GM12878 (cell line): ENCODE results near the gene CGAS.

Source experiments
- CREB1 ChIP-seq: IDR thresholded peaks from 2 replicates; pipeline ENCODE4 v1.6.1; 2012; ENCODE audit warnings: low read depth, mild to moderate bottlenecking, inconsistent platforms
- CREM ChIP-seq: IDR thresholded peaks from 2 replicates; pipeline ENCODE4 v1.6.1; 2014; ENCODE audit warnings: antibody characterized with exemption, low read depth
- POU2F2 ChIP-seq: IDR thresholded peaks from 3 replicates; pipeline ENCODE4 v1.6.1; 2011; ENCODE audit warnings: low read depth, mild to moderate bottlenecking, low read length, borderline replicate concordance
- ZZZ3 ChIP-seq: IDR thresholded peaks from 2 replicates; pipeline ENCODE4 v1.6.1; 2011; ENCODE audit warnings: low read depth; ENCODE audit not compliant: control insufficient read depth, insufficient read length
- TF ChIP-seq, protein P1 (sequence below): IDR thresholded peaks from 2 replicates; pipeline ENCODE4 v1.6.1; 2012; ENCODE audit warnings: low read length, inconsistent platforms
- TF ChIP-seq, protein P2 (sequence below), 3 experiments: IDR thresholded peaks in 2 of 3; conservative IDR thresholded peaks in 1 of 3; 2 replicates each; pipeline ENCODE4 v1.5.1; 2011; ENCODE audit warnings: low read depth in 3 of 3, low read length in 3 of 3, mild to moderate bottlenecking in 3 of 3, control low read depth in 2 of 3, moderate library complexity in 2 of 3, inconsistent platforms in 1 of 3, mixed read lengths in 1 of 3; ENCODE audit not compliant: control insufficient read depth in 2 of 3, insufficient read depth in 1 of 3; ENCODE audit errors: extremely low read depth in 1 of 3
- TF ChIP-seq, protein P3 (sequence below): fragments of 450-650 bp; IDR thresholded peaks from 2 replicates; pipeline ENCODE4 v1.6.1; 2018; ENCODE audit warnings: mild to moderate bottlenecking, low read depth, moderate library complexity; ENCODE audit not compliant: partially characterized antibody

DNA sequence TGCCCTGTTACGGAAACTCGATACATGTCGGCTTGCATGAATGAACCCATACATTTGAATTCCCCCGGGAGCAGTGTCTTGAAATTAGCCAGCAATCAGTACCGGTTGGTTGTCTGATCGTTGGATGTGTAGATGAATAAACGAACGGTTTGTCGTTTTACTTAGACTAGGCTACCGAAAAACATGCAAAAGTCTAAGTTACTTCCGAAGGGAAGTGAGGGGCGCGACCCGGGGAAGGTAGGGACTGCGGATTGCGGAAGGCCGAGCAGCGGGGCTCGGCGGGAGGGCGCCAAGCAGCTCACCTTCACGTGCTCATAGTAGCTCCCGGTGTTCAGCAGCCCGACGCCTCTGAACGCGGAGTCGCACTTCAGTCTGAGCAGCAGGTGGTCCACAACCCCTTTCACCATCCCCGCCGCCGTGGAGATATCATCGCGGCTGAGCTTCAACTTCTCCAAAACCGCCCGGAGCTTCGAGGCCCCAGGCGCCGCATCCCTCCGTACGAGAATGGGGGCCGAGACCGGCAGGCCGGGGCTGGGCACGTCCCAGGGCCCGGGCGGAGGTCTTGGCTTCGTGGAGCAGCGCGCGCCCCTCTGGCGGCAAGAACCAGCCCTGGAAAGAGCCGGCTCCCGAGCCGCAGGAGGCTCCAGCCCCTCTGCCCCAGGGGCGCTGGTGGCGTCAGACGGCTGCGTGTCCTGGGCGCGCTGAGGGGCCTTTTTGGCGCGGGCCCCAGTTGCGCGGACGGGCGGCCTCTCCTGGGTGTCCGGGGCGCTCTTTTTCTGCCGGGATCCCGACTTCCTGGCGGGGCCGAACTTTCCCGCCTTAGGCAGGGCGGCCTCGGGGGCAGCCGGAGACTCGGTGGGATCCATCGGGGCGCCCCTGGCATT lies 632 bp downstream of the CGAS start:
- no peak for TF ChIP-seq POU2F2
- TF ChIP-seq ZZZ3: no peak
- TF ChIP-seq, protein P1, sequence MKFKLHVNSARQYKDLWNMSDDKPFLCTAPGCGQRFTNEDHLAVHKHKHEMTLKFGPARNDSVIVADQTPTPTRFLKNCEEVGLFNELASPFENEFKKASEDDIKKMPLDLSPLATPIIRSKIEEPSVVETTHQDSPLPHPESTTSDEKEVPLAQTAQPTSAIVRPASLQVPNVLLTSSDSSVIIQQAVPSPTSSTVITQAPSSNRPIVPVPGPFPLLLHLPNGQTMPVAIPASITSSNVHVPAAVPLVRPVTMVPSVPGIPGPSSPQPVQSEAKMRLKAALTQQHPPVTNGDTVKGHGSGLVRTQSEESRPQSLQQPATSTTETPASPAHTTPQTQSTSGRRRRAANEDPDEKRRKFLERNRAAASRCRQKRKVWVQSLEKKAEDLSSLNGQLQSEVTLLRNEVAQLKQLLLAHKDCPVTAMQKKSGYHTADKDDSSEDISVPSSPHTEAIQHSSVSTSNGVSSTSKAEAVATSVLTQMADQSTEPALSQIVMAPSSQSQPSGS: no peak
- TF ChIP-seq, protein P2, sequence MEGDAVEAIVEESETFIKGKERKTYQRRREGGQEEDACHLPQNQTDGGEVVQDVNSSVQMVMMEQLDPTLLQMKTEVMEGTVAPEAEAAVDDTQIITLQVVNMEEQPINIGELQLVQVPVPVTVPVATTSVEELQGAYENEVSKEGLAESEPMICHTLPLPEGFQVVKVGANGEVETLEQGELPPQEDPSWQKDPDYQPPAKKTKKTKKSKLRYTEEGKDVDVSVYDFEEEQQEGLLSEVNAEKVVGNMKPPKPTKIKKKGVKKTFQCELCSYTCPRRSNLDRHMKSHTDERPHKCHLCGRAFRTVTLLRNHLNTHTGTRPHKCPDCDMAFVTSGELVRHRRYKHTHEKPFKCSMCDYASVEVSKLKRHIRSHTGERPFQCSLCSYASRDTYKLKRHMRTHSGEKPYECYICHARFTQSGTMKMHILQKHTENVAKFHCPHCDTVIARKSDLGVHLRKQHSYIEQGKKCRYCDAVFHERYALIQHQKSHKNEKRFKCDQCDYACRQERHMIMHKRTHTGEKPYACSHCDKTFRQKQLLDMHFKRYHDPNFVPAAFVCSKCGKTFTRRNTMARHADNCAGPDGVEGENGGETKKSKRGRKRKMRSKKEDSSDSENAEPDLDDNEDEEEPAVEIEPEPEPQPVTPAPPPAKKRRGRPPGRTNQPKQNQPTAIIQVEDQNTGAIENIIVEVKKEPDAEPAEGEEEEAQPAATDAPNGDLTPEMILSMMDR (IDR thresholded peaks at IDR 0.05 in 2 of 3, conservative IDR thresholded peaks at IDR 0.05 in 1 of 3; ENCODE audit: control insufficient read depth in 2 of 3, extremely low read depth in 1 of 3, insufficient read depth in 1 of 3, low read depth in 3 of 3, low read length in 3 of 3): no peak
- TF ChIP-seq CREB1: peak; percentile 25; the same call in 1 of the 2 replicates
- TF ChIP-seq, protein P3, sequence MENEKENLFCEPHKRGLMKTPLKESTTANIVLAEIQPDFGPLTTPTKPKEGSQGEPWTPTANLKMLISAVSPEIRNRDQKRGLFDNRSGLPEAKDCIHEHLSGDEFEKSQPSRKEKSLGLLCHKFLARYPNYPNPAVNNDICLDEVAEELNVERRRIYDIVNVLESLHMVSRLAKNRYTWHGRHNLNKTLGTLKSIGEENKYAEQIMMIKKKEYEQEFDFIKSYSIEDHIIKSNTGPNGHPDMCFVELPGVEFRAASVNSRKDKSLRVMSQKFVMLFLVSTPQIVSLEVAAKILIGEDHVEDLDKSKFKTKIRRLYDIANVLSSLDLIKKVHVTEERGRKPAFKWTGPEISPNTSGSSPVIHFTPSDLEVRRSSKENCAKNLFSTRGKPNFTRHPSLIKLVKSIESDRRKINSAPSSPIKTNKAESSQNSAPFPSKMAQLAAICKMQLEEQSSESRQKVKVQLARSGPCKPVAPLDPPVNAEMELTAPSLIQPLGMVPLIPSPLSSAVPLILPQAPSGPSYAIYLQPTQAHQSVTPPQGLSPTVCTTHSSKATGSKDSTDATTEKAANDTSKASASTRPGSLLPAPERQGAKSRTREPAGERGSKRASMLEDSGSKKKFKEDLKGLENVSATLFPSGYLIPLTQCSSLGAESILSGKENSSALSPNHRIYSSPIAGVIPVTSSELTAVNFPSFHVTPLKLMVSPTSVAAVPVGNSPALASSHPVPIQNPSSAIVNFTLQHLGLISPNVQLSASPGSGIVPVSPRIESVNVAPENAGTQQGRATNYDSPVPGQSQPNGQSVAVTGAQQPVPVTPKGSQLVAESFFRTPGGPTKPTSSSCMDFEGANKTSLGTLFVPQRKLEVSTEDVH: no peak
- TF ChIP-seq CREM: peak; percentile 44; the same call in 1 of the 2 replicates
